Measurements from ENCODE around the gene SMIM44. TPM values are rescaled to one million over a fixed set of nuclear protein-coding genes. Genes with fewer than 3 reads are reported as not detected.
A peak's percentile ranks its signal among the peaks of the same experiment; 100 is the strongest.

Gene SMIM44
- total and polyA plus RNA-seq, 9 of the 15 experiments (the other 6 are each of a cell fraction or from before 2014, with no cell fraction given), result not detected

- no peak overlapping the region for H3K4me2 ChIP-seq (ENCODE audit: insufficient read depth, low read length)
- H3K27me3 ChIP-seq (ENCODE audit: control insufficient read depth in 2 of 2, insufficient read depth in 2 of 2, low read length in 2 of 2), result no peaks in the 10 kb centered on the region
- intact Hi-C loops (cut with micrococcal nuclease) (no loop called here), in situ Hi-C loops (cut with MboI) (no loop called here)
- no peaks in the 10 kb centered on the region for H3K79me2 ChIP-seq (ENCODE audit: control insufficient read depth, insufficient read depth, low read length)
- H3K9me1 ChIP-seq (ENCODE audit: control insufficient read depth, insufficient read depth, low read length), result no peaks in the 10 kb centered on the region
- no peak for FAIRE-seq
- 80% methylated on average over 2 of the region's 7 CpGs for WGBS (ENCODE audit: insufficient coverage, low coverage, missing lambda C conversion rate)
- H2AFZ ChIP-seq (ENCODE audit: low read depth, low read length), result no peak overlapping the region
- H3K36me3 ChIP-seq (ENCODE audit: control insufficient read depth, insufficient read depth, low read length), result peaks cover 25% of the 10 kb centered on the region; the same call in 1 of the 3 replicates
- peaks cover 0 to 28% of the 10 kb centered on the region in 2 experiments; a peak in 2 of 5 replicates for H3K4me1 ChIP-seq (replicated peaks in 1 of 2; ENCODE audit: control insufficient read depth in 2 of 2, insufficient read depth in 2 of 2, low read length in 2 of 2)
- no peak overlapping the region for H3K4me3 ChIP-seq
- ATAC-seq, result peak; percentile 52
- peak in 1 of 4 experiments; percentile 47 for DNase-seq (ENCODE audit: extremely low read depth in 1 of 4, low spot score in 3 of 4)
- H3K9me3 ChIP-seq (replicated peaks; ENCODE audit: control insufficient read depth, insufficient read depth, low read depth, low read length), result peaks cover 7% of the 10 kb centered on the region
- no peak overlapping the region for H3K9ac ChIP-seq (ENCODE audit: insufficient read depth in 1 of 2, low read depth in 2 of 2, low read length in 2 of 2)
- no TSS peak for BruUV-seq (replicated peaks)
- POLR2A ChIA-PET, result no interaction called here
- H3K27ac ChIP-seq (ENCODE audit: extremely low read depth, low read depth, low read length), result no peak overlapping the region
- CTCF ChIA-PET (ENCODE audit: low intra/inter-chr PET ratio), result no interaction called here
- TF ChIP-seq POLR2AphosphoS2 (IDR thresholded peaks at IDR 0.05; ENCODE audit: low read length) (0 out of 2 replicates have a peak, but pooled peaks have one; percentile 59), ZNF780A (CRISPR knock-in tag; IDR thresholded peaks at IDR 0.05) (no peak), HNRNPK (IDR thresholded peaks at IDR 0.05; ENCODE audit: low read depth, low read length, poor library complexity, severe bottlenecking) (no peak), EP400 (IDR thresholded peaks at IDR 0.05) (no peak), FOSL1 (tag; conservative IDR thresholded peaks at IDR 0.05) (no peak), POLR3A (IDR thresholded peaks at IDR 0.05; ENCODE audit: borderline replicate concordance, extremely low read depth, insufficient read depth, insufficient read length) (no peak), POLR2A (conservative IDR thresholded peaks at IDR 0.05) (0 out of 2 replicates have a peak, but pooled peaks have one; percentile 33), RBM14 (IDR thresholded peaks at IDR 0.05; ENCODE audit: borderline replicate concordance, insufficient read depth, low read depth, low read length) (no peak), RBM22 (IDR thresholded peaks at IDR 0.05; ENCODE audit: low read depth, low read length, poor library complexity, severe bottlenecking) (peak; percentile 54), HDAC2 (IDR thresholded peaks at IDR 0.05) (no peak), POLR2AphosphoS5 (IDR thresholded peaks at IDR 0.05; ENCODE audit: control insufficient read depth, insufficient read depth, low read depth, low read length) (0 out of 2 replicates have a peak, but pooled peaks have one; percentile 12), ZNF785 (CRISPR knock-in tag; IDR thresholded peaks at IDR 0.05) (no peak), FOS (IDR thresholded peaks at IDR 0.05; ENCODE audit: extremely low read depth, insufficient read length) (no peak), KAT7 (CRISPR knock-in tag; IDR thresholded peaks at IDR 0.05; ENCODE audit: borderline replicate concordance) (no peak), POLR2G (IDR thresholded peaks at IDR 0.05; ENCODE audit: low read depth, low read length) (peak; percentile 54; the same call in 1 of the 2 replicates), CSDE1 (IDR thresholded peaks at IDR 0.05) (no peak), TFAM (CRISPR knock-in tag; conservative IDR thresholded peaks at IDR 0.05) (no peak), THRB (CRISPR knock-in tag; conservative IDR thresholded peaks at IDR 0.05) (no peak), EWSR1 (IDR thresholded peaks at IDR 0.05; ENCODE audit: borderline replicate concordance, low read depth, partially characterized antibody) (peak; percentile 7), ZBTB9 (CRISPR knock-in tag; IDR thresholded peaks at IDR 0.05) (no peak), ZKSCAN8 (CRISPR knock-in tag; IDR thresholded peaks at IDR 0.05) (no peak)
- H4K20me1 ChIP-seq (replicated peaks; ENCODE audit: control insufficient read depth, insufficient read depth, low read length), result no peaks in the 10 kb centered on the region
These were observed 17.7 kb downstream of the SMIM44 start for GRCh38 chr19:3465552-3465951.

Data from K562 (cell line).